Middle frontal gyrus (tissue), 1 donor: ENCODE results near the gene SNRPA1.
"Not testable (repeated sequence)": the region's sequence is repeated elsewhere in the genome, so short reads cannot be mapped to it uniquely, and the experiment has no call there.

Experiments
- DNase-seq: peaks from one replicate; pipeline ENCODE4 v3.0.0-alpha.2; 2015; ENCODE audit warnings: low spot score; ENCODE audit errors: extremely low spot score

Gene SNRPA1

GRCh38 chr15:101294731-101295606, at the start of gene SNRPA1:
Gene SNRPA1, minus strand, starts transcription at chr15:101295248. Its CDS starts 70 bp downstream, at chr15:101295178.
- DNase-seq, result peak; percentile 89

GRCh38 chr15:101342056-101342455, 47.0 kb upstream of the SNRPA1 start:
- DNase-seq, result no peak

GRCh38 chr15:101338502-101339057, 43.5 kb upstream of the SNRPA1 start:
- no peak for DNase-seq

GRCh38 chr15:101337976-101338375, 42.9 kb upstream of the SNRPA1 start:
- DNase-seq, result no peak

GRCh38 chr15:101333907-101334789, 39.1 kb upstream of the SNRPA1 start:
- not testable (repeated sequence) for DNase-seq

GRCh38 chr15:101332061-101332467, 37.0 kb upstream of the SNRPA1 start:
- DNase-seq, result no peak

GRCh38 chr15:101329867-101330380, 34.9 kb upstream of the SNRPA1 start:
- no peak for DNase-seq

GRCh38 chr15:101329309-101329863, 34.3 kb upstream of the SNRPA1 start:
- no peak for DNase-seq

GRCh38 chr15:101328001-101328400, 33.0 kb upstream of the SNRPA1 start:
- no peak for DNase-seq

- DNase-seq, result no peak
These were observed 32.2 kb upstream of the SNRPA1 start for GRCh38 chr15:101327147-101327740.

GRCh38 chr15:101326462-101327146, 31.6 kb upstream of the SNRPA1 start:
- no peak for DNase-seq

- DNase-seq, result no peak
These were observed 30.9 kb upstream of the SNRPA1 start for GRCh38 chr15:101326026-101326315.

- no peak for DNase-seq
These were observed 30.4 kb upstream of the SNRPA1 start for GRCh38 chr15:101325263-101326025.

- no peak for DNase-seq
These were observed 29.6 kb upstream of the SNRPA1 start for GRCh38 chr15:101324524-101325177.

- DNase-seq, result no peak
These were observed 28.9 kb upstream of the SNRPA1 start for GRCh38 chr15:101323793-101324523.

GRCh38 chr15:101322854-101323477, 27.9 kb upstream of the SNRPA1 start:
- DNase-seq, result no peak

GRCh38 chr15:101322016-101322695, 27.1 kb upstream of the SNRPA1 start:
- DNase-seq, result no peak
